ENCODE measurements around the gene HP.

DNA sequence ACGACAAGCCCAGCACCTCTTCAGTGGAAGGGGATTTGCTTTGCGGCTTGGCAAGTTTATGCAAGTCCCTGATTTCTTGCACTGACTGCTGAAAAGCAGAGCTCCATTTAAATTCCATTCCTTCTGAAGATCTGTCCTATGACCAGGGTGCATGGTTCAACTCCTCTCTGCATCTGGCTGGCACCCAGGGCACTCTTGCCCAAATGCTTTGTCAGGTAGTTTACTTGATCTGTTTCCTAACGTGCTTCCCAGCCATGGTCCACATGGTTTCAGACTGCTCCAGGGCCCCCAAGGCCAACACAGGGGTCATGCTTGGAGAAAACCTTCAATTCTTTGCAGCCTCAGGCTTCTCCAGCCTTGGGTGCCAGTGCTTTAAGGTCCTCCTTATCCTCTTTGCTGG is 11.2 kb upstream of the HP start:
- TF ChIP-seq, protein P1, sequence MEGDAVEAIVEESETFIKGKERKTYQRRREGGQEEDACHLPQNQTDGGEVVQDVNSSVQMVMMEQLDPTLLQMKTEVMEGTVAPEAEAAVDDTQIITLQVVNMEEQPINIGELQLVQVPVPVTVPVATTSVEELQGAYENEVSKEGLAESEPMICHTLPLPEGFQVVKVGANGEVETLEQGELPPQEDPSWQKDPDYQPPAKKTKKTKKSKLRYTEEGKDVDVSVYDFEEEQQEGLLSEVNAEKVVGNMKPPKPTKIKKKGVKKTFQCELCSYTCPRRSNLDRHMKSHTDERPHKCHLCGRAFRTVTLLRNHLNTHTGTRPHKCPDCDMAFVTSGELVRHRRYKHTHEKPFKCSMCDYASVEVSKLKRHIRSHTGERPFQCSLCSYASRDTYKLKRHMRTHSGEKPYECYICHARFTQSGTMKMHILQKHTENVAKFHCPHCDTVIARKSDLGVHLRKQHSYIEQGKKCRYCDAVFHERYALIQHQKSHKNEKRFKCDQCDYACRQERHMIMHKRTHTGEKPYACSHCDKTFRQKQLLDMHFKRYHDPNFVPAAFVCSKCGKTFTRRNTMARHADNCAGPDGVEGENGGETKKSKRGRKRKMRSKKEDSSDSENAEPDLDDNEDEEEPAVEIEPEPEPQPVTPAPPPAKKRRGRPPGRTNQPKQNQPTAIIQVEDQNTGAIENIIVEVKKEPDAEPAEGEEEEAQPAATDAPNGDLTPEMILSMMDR (conservative IDR thresholded peaks at IDR 0.05; ENCODE audit: low read depth, low read length), result no peak
- TF ChIP-seq POLR2A (IDR thresholded peaks at IDR 0.05; ENCODE audit: low read depth, low read length) (no peak), RFX5 (IDR thresholded peaks at IDR 0.05; ENCODE audit: low read depth, low read length) (no peak), RCOR1 (IDR thresholded peaks at IDR 0.05; ENCODE audit: insufficient replicate concordance, low read length) (no peak), RAD21 (IDR thresholded peaks at IDR 0.05; ENCODE audit: low read length) (no peak), MXI1 (IDR thresholded peaks at IDR 0.05; ENCODE audit: borderline replicate concordance, low read depth, low read length) (no peak), SMC3 (IDR thresholded peaks at IDR 0.05; ENCODE audit: low read depth, low read length) (no peak), MAFK (IDR thresholded peaks at IDR 0.05; ENCODE audit: low read depth, low read length) (no peak), CHD1 (IDR thresholded peaks at IDR 0.05; ENCODE audit: low read depth, low read length) (no peak), CEBPB (IDR thresholded peaks at IDR 0.05; ENCODE audit: low read depth, low read length) (no peak)
- TF ChIP-seq, protein P2, sequence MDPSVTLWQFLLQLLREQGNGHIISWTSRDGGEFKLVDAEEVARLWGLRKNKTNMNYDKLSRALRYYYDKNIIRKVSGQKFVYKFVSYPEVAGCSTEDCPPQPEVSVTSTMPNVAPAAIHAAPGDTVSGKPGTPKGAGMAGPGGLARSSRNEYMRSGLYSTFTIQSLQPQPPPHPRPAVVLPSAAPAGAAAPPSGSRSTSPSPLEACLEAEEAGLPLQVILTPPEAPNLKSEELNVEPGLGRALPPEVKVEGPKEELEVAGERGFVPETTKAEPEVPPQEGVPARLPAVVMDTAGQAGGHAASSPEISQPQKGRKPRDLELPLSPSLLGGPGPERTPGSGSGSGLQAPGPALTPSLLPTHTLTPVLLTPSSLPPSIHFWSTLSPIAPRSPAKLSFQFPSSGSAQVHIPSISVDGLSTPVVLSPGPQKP (IDR thresholded peaks at IDR 0.05; ENCODE audit: borderline replicate concordance, low read depth, low read length), result no peak
- TF ChIP-seq, protein P3, sequence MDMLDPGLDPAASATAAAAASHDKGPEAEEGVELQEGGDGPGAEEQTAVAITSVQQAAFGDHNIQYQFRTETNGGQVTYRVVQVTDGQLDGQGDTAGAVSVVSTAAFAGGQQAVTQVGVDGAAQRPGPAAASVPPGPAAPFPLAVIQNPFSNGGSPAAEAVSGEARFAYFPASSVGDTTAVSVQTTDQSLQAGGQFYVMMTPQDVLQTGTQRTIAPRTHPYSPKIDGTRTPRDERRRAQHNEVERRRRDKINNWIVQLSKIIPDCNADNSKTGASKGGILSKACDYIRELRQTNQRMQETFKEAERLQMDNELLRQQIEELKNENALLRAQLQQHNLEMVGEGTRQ (IDR thresholded peaks at IDR 0.05; ENCODE audit: low read depth, low read length), result no peak

All from IMR-90 (cell line).